AG09319 (cell line): ENCODE results near the gene HDAC9.

Experiments used
- DNase-seq: peaks from one replicate; pipeline ENCODE4 v3.0.0-alpha.2; 2010; ENCODE audit warnings: low read depth; ENCODE audit errors: extremely low read depth
- TF ChIP-seq, protein P1 (sequence below): IDR thresholded peaks from 2 replicates; pipeline ENCODE4 v1.5.1; 2011; ENCODE audit warnings: low read depth, mild to moderate bottlenecking, inconsistent platforms, low read length, moderate library complexity

HDAC9 gene

DNA sequence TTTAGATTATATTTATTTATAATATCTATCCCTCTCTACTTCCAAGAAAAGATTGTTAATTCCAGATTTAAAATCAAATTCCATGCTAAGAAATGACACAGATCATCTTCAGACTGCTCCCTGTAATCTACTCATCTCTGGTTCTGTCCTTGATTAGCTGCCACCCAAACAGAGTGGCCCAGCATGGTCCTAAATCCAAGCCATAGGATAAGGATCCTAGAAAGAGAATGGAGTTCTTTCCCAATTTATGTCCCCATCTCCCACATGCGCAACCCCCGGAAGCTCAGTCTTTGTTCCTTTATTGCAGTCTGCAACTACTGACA lies 23.4 kb upstream of the HDAC9 start:
- DNase-seq = no peak
- TF ChIP-seq, protein P1, sequence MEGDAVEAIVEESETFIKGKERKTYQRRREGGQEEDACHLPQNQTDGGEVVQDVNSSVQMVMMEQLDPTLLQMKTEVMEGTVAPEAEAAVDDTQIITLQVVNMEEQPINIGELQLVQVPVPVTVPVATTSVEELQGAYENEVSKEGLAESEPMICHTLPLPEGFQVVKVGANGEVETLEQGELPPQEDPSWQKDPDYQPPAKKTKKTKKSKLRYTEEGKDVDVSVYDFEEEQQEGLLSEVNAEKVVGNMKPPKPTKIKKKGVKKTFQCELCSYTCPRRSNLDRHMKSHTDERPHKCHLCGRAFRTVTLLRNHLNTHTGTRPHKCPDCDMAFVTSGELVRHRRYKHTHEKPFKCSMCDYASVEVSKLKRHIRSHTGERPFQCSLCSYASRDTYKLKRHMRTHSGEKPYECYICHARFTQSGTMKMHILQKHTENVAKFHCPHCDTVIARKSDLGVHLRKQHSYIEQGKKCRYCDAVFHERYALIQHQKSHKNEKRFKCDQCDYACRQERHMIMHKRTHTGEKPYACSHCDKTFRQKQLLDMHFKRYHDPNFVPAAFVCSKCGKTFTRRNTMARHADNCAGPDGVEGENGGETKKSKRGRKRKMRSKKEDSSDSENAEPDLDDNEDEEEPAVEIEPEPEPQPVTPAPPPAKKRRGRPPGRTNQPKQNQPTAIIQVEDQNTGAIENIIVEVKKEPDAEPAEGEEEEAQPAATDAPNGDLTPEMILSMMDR = no peak

DNA sequence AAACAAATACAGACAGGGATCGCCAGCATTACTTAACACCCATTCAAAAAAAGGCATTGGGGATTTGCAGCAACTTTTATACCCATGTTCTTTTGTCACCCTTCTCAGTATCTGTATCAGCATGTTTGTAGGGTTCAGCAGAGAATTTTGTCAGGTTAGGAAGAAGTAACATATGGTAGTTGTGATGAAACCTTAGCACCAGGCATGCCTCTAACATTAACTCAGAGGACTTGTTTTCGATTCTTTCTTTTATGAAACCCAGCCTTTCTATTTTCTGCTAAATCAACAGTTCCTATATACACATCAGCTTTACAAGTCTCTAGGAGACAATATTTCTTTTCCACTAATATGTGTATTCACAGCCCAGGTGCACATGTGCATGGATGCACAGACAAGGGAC lies 22.4 kb upstream of the HDAC9 start:
- TF ChIP-seq, protein P1 = no peak

DNA sequence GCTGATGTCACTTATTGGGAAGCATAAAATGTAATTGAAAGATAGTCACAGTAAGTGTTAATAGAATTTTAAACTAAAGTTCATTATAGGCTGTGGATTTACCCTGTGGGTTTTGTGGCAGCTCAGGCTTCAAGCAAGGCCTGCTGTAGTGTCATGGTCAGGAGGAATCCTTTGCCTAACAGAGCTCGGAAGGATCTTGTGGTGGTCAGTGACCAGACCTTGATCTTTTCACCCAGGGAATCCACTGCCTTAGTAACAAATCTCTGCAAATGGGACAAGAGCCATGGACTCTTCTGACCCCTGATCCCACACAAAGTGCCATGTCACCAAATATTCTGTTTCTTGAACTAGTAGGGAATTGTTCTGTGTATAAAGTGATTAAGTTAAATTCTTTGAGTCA lies 20.6 kb upstream of the HDAC9 start:
- TF ChIP-seq, protein P1 = no peak
- DNase-seq = no peak

More for the DNA sequence above, 22.4 kb upstream of the HDAC9 start:
- DNase-seq = no peak

DNA sequence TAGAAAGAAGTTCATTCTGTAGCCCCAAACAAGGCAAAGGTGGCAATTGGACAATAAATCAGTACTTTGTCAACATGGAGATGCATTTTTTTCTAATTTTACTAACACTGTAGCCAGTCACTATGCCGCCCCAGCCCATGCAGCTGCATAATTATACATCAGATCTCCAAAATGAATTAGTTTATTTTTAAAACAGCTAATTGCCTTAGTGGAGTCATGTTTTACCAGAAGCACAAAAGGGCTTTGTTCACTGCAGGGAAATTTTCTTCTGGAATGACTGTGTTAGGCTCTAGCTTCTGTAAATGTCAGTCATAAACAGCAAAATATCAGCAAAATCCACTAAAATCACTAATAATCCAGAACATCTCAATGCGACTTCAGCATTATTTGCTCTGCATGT lies 20.1 kb upstream of the HDAC9 start:
- no peak for DNase-seq
- TF ChIP-seq, protein P1 = no peak

DNA sequence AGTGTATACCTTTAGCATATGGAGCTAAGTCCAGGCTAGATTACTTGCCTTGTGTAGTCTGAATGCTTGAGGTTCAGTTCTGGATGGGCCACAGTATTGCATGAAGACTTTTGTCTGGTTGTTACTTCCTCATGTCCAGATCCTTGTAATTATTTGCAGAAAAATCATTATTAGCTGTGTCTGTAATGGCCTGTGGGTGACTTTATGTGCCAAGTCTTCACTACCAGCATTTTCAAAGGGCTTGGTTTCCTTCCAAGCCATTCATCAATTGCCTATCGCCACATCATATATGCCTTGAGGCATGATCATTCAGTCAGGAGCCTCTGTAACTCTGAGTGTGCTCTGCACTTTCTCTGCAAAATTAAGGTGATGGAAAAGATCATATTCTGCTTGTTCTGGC lies 13.8 kb upstream of the HDAC9 start:
- TF ChIP-seq, protein P1 = no peak
- no peak for DNase-seq

DNA sequence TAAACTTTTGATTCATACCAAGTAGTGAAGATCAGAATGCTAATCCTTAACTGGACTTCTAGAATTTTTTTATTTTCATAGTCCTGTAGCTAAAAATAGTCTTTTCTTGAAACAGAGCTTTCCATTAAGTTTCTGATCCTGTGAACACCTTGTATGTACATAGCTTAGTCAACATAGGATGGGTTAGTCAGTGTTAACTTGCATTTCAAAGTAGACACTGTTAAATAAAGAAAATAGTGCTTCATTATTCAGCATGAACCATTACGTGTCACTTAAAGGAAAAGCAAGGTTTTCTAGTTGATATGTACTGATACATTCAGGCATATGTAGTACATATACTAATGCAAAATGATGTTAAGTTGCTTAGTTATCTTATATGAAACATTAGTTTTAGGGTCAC lies 7.5 kb upstream of the HDAC9 start:
- TF ChIP-seq, protein P1 = no peak
- DNase-seq = no peak

DNA sequence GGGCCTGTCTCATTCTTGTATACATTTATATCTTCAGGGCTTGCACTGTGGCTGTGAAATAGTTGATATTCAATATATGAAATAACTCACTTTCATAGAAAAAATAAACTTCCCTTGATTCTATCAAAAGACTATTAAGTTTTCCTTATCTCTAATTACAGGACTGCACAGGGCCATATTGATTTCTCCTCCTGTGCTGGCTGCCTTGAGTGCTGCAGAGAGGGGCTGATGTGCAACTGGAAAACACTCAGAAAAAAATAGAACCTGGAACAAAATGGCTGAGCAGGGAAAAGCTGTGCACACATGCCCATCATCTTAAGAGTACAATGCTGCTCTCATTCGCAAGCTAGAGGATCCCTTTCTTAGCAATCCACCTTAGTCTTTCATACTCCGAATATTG lies 5.9 kb upstream of the HDAC9 start:
- DNase-seq = no peak
- TF ChIP-seq, protein P1 = no peak
